Mesodermal cell (in vitro differentiated cells): Measurements from ENCODE around the gene EPN1.

Source experiments
- H3K27ac ChIP-seq: 2 replicates; pipeline ENCODE4 v1.7.0; 2013; ENCODE audit warnings: mild to moderate bottlenecking, low read depth, low read length, moderate library complexity; ENCODE audit not compliant: severe bottlenecking
- H3K36me3 ChIP-seq: 2 replicates; pipeline ENCODE4 v1.7.1; 2013; ENCODE audit warnings: mild to moderate bottlenecking, low read length, moderate library complexity; ENCODE audit not compliant: control insufficient read depth, insufficient read depth
- H3K4me1 ChIP-seq: one replicate; pipeline ENCODE4 v1.7.1; 2013; ENCODE audit warnings: mild to moderate bottlenecking, low read length; ENCODE audit not compliant: insufficient read depth, control insufficient read depth, poor library complexity, severe bottlenecking
- H3K4me3 ChIP-seq: 2 replicates; pipeline ENCODE4 v1.7.0; 2013; ENCODE audit warnings: low read length, control low read depth, mild to moderate bottlenecking; ENCODE audit not compliant: insufficient read depth, poor library complexity, severe bottlenecking; ENCODE audit errors: extremely low read depth
- H3K9me3 ChIP-seq: 2 replicates; pipeline ENCODE4 v1.7.1; 2013; ENCODE audit warnings: mild to moderate bottlenecking, low read length, moderate library complexity; ENCODE audit not compliant: control insufficient read depth
- WGBS, 2 experiments: methylation state at CpG; one replicate each; pipeline ENCODE4 v1.1.5; 2013; ENCODE audit warnings: missing lambda C conversion rate in 2 of 2; ENCODE audit not compliant: insufficient coverage in 2 of 2; 5-methylcytosine and 5-hydroxymethylcytosine counted together

EPN1 gene

GRCh38 chr19:55673465-55673864, 1.6 kb upstream of the EPN1 start:
- Histone ChIP-seq H3K9me3 (no peaks in the 10 kb centered on the region), H3K27ac (peak overlapping the region; percentile 12), H3K36me3 (peaks cover 57% of the 10 kb centered on the region), H3K4me3 (no peak overlapping the region), H3K4me1 (peaks cover 23% of the 10 kb centered on the region)
- 70 to 80% methylated on average over 3 to 9 of the region's 9 CpGs for WGBS, 2 experiments

GRCh38 chr19:55673889-55674288, 1.1 kb upstream of the EPN1 start:
- peaks cover 24% of the 10 kb centered on the region for H3K4me1 ChIP-seq
- peaks cover 57% of the 10 kb centered on the region for H3K36me3 ChIP-seq
- 88 to 95% methylated on average over 3 to 4 of the region's 15 CpGs for WGBS, 2 experiments
- no peaks in the 10 kb centered on the region for H3K9me3 ChIP-seq
- peak overlapping the region; percentile 12 for H3K27ac ChIP-seq
- H3K4me3 ChIP-seq: no peak overlapping the region

DNA sequence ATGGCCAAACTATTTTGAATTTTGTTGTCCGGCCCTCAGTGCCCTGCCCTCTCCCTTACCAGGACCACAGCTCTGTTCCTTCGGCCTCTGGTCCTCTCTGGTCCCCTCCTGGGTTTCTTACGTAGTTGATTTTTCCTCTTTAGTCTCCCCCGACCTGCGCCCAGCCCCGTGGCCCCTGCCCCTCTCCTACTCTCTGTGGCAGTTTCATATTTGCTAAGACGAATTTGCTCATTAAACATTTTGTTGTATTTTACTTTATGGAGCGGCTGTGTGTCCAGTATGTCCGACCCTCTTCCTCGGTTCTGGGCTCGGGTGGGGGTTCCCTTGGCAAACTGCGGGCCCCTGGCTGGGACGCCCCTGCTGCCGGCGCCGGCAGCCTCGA, 576 bp upstream of the EPN1 start:
- H3K27ac ChIP-seq: peak overlapping the region; percentile 86
- H3K4me1 ChIP-seq: peaks cover 29% of the 10 kb centered on the region
- H3K9me3 ChIP-seq: no peaks in the 10 kb centered on the region
- peaks cover 57% of the 10 kb centered on the region for H3K36me3 ChIP-seq
- WGBS, 2 experiments: 28 to 31% methylated on average over 9 to 17 of the region's 17 CpGs
- H3K4me3 ChIP-seq: peak overlapping the region; percentile 90

GRCh38 chr19:55675661-55676354, 782 bp downstream of the EPN1 start:
- 30 to 40% methylated on average over 11 to 14 of the region's 16 CpGs for whole genome bisulfite sequencing, 2 experiments
- Histone ChIP-seq H3K4me1 (peaks cover 41% of the 10 kb centered on the region), H3K9me3 (no peaks in the 10 kb centered on the region), H3K27ac (peak overlapping the region; percentile 86), H3K4me3 (peak overlapping the region; percentile 90), H3K36me3 (peaks cover 57% of the 10 kb centered on the region)

- Histone ChIP-seq H3K9me3 (no peaks in the 10 kb centered on the region), H3K36me3 (peaks cover 61% of the 10 kb centered on the region), H3K27ac (no peak overlapping the region), H3K4me3 (peak overlapping the region; percentile 90), H3K4me1 (peaks cover 43% of the 10 kb centered on the region)
- WGBS, 2 experiments: 86 to 90% methylated on average over 3 to 4 of the region's 5 CpGs
Observed at GRCh38 chr19:55676383-55676782, 1.4 kb downstream of the EPN1 start.

DNA sequence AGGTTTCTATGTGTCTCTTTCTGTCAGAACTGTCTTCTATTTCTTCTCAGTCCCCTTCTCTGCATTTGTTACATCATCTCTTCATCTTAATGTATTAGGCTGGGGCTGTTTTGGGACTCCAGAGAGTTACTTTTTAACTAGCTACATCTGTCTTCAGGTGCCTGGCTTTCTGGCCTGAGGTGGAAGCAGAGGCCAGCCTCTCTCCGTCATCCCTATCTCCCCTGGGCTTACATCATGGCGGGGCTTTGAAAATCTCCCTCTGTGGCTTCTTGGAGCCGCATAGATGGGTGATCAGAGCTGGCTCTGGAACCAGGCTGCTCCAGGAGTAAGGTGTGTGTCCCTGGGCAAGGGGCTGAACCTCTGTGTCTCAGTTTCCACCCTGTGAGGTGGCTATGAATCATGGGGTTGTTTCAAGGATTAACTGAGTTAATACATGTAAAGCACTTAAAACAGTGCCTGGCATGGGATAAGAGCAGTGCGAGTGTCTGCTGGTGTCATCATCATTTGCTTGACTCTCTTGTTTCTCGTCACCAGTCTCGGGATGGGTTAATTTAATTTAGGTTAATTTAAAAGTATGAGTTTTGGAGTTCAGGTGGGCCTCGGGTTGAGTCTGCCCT, 2.0 kb downstream of the EPN1 start:
- Histone ChIP-seq H3K4me1 (peaks cover 43% of the 10 kb centered on the region), H3K27ac (peak overlapping the region; percentile 42), H3K4me3 (no peak overlapping the region), H3K36me3 (peaks cover 61% of the 10 kb centered on the region), H3K9me3 (no peaks in the 10 kb centered on the region)
- WGBS, 2 experiments: 90% methylated on average over 2 to 3 of the region's 7 CpGs

- H3K4me3 ChIP-seq: no peak overlapping the region
- WGBS, 2 experiments: 90 to 94% methylated on average over 6 of the region's 6 CpGs
- no peaks in the 10 kb centered on the region for H3K9me3 ChIP-seq
- H3K27ac ChIP-seq: peak overlapping the region; percentile 42
- peaks cover 43% of the 10 kb centered on the region for H3K4me1 ChIP-seq
- peaks cover 61% of the 10 kb centered on the region for H3K36me3 ChIP-seq
Observed at GRCh38 chr19:55677572-55678028, 2.6 kb downstream of the EPN1 start.

- Histone ChIP-seq H3K4me3 (no peak overlapping the region), H3K27ac (no peak overlapping the region), H3K36me3 (peaks cover 57% of the 10 kb centered on the region), H3K9me3 (no peaks in the 10 kb centered on the region), H3K4me1 (peaks cover 43% of the 10 kb centered on the region)
- WGBS, 2 experiments: 97 to 98% methylated on average over 21 of the region's 21 CpGs
Observed at GRCh38 chr19:55678121-55678671, 3.2 kb downstream of the EPN1 start.

- H3K9me3 ChIP-seq: no peaks in the 10 kb centered on the region
- peaks cover 33% of the 10 kb centered on the region for H3K4me1 ChIP-seq
- no peak overlapping the region for H3K4me3 ChIP-seq
- 94 to 95% methylated on average over 21 of the region's 24 CpGs for WGBS, 2 experiments
- H3K27ac ChIP-seq: no peak overlapping the region
- peaks cover 67% of the 10 kb centered on the region for H3K36me3 ChIP-seq
Observed at GRCh38 chr19:55679343-55680257, 4.6 kb downstream of the EPN1 start.

DNA sequence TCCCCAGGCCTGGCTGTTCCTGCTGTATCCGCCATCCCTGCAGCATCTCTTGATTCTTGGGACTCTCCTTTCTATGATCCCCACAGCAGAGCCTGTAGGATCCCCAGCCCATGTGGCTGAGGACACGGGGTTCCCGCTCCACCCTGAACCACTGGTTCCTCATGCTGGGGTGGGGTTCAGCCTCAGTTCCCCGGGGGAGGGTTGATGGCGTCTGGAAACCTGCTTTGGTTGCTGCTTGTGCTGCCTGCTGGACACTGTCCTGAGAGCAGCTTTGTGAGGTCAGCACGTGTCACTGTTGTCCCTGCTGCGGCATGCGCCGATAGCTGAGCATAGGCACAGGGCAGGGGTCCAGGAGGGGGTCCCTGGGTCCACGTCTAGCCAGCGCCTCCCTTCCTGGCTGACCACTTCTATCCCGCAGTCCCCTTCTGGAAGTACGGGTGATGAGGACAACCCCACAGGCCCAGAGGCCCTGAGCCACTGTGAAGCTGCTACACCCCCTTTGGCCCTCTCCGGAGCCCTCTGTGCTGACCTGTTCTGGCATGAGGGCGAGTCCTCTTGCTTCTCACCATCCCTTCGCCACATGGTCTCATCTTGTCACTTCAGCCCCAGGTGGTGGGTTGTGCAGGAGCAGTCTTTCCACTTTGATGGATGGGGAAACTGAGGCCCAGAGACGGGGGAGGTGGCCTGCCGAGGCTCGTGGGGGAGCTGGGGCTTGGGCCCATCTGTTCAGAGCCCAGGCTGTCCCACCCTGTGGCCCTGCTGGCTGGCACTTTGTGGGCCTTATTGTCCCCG, 5.5 kb downstream of the EPN1 start:
- 96 to 97% methylated on average over 15 to 16 of the region's 20 CpGs for WGBS, 2 experiments
- H3K36me3 ChIP-seq: peaks cover 76% of the 10 kb centered on the region
- peak overlapping the region; percentile 10 for H3K27ac ChIP-seq
- no peak overlapping the region for H3K4me3 ChIP-seq
- H3K4me1 ChIP-seq: peaks cover 33% of the 10 kb centered on the region
- H3K9me3 ChIP-seq: no peaks in the 10 kb centered on the region
